ENCODE measurements around the gene FRMPD2.
"Not testable (repeated sequence)": the region's sequence is repeated elsewhere in the genome, so short reads cannot be mapped to it uniquely, and the experiment has no call there.

FRMPD2 gene

GRCh38 chr10:48197236-48197899 lies 77.1 kb downstream of the FRMPD2 start:
- DNase-seq (ENCODE audit: low read depth), result no peak

- DNase-seq (ENCODE audit: low read depth), result no peak
Observed at GRCh38 chr10:48195803-48196202, 78.7 kb downstream of the FRMPD2 start.

- no peak for DNase-seq (ENCODE audit: low read depth)
Observed at GRCh38 chr10:48194830-48195229, 79.7 kb downstream of the FRMPD2 start.

- DNase-seq (ENCODE audit: low read depth), result no peak
Observed at GRCh38 chr10:48193556-48193955, 80.9 kb downstream of the FRMPD2 start.

- DNase-seq (ENCODE audit: low read depth), result no peak
Observed at GRCh38 chr10:48192881-48193450, 81.5 kb downstream of the FRMPD2 start.

GRCh38 chr10:48187713-48188485 lies 86.6 kb downstream of the FRMPD2 start:
- DNase-seq (ENCODE audit: low read depth), result no peak

- DNase-seq (ENCODE audit: low read depth), result no peak
Observed at GRCh38 chr10:48187126-48187525, 87.4 kb downstream of the FRMPD2 start.

GRCh38 chr10:48186264-48186804 lies 88.2 kb downstream of the FRMPD2 start:
- DNase-seq (ENCODE audit: low read depth), result not testable (repeated sequence)

GRCh38 chr10:48184224-48184623 lies 90.3 kb downstream of the FRMPD2 start:
- DNase-seq (ENCODE audit: low read depth), result no peak

GRCh38 chr10:48172715-48173114 lies 101.8 kb downstream of the FRMPD2 start:
- DNase-seq (ENCODE audit: low read depth), result not testable (repeated sequence)

GRCh38 chr10:48160670-48161069 lies 113.8 kb downstream of the FRMPD2 start:
- not testable (repeated sequence) for DNase-seq (ENCODE audit: low read depth)

GRCh38 chr10:48160163-48160562 lies 114.3 kb downstream of the FRMPD2 start:
- not testable (repeated sequence) for DNase-seq (ENCODE audit: low read depth)

- not testable (repeated sequence) for DNase-seq (ENCODE audit: low read depth)
Observed at GRCh38 chr10:48154211-48155140, 120.0 kb downstream of the FRMPD2 start.

GRCh38 chr10:48147643-48148042 lies 126.9 kb downstream of the FRMPD2 start:
- DNase-seq (ENCODE audit: low read depth), result not testable (repeated sequence)

- DNase-seq (ENCODE audit: low read depth), result not testable (repeated sequence)
Observed at GRCh38 chr10:48143721-48144642, 130.5 kb downstream of the FRMPD2 start.

GRCh38 chr10:48140949-48141348 lies 133.5 kb downstream of the FRMPD2 start:
- not testable (repeated sequence) for DNase-seq (ENCODE audit: low read depth)

GRCh38 chr10:48139953-48140850 lies 134.3 kb downstream of the FRMPD2 start:
- not testable (repeated sequence) for DNase-seq (ENCODE audit: low read depth)

- DNase-seq (ENCODE audit: low read depth), result not testable (repeated sequence)
Observed at GRCh38 chr10:48128954-48129353, 145.5 kb downstream of the FRMPD2 start.

- DNase-seq (ENCODE audit: low read depth), result not testable (repeated sequence)
Observed at GRCh38 chr10:48126251-48126650, 148.2 kb downstream of the FRMPD2 start.
